ENCODE measurements around the gene CYP3A7.
"Not testable (repeated sequence)": the region's sequence is repeated elsewhere in the genome, so short reads cannot be mapped to it uniquely, and the experiment has no call there.

CYP3A7 gene

DNA sequence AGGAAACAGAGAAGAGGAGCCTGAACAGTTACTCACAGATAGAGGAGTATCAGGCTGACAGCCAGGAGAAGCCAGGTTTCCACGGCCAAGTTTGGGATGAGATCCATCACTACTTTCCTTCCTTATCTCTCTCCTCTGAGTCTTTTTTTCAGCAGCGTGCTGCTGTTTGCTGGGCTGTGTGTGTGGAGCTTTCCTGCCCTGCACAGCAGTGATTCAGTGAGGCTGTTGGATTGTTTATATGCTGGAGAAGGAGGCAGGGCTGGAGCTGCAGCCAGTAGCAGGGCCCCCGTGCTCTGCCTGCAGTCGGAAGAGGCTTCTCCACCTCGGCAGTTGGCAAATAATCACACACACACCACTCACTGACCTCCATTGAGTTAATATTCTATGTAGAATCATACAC lies at the start of gene CYP3A7:
Gene CYP3A7 (minus strand): TSS at position 210 of the 400 bp plus-strand sequence. CDS start 103 bp downstream, at position 107.
- no peak for DNase-seq

GRCh38 chr7:99784007-99784406 lies 49.0 kb upstream of the CYP3A7 start, which contains the start of gene CYP3A4:
Gene CYP3A4 (minus strand): TSS chr7:99784184. CDS start chr7:99784081, 103 bp downstream.
- DNase-seq, result no peak

GRCh38 chr7:99782012-99782953 lies 47.3 kb upstream of the CYP3A7 start:
- DNase-seq, result no peak

GRCh38 chr7:99780588-99780987 lies 45.6 kb upstream of the CYP3A7 start:
- no peak for DNase-seq

DNA sequence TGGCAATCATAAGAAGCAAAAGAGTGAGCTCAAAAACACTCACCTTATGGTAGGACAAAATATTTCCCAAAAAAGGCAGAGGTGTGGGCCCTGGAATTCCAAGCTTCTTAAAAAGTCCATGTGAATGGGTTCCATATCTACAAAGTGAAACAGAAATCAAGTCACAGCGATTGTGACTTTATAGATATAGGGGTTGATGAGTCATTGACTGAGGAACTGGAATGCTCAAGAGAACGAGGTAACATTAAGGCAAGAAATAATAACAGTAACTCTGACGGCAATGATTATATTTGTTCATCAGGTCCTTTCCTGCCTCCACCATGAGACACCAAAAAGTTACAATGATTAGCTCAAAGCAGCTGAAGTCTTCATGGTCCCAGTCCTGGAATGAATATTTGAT lies 45.0 kb upstream of the CYP3A7 start:
- no peak for DNase-seq

- DNase-seq, result no peak
These were observed 43.9 kb upstream of the CYP3A7 start for GRCh38 chr7:99778880-99779279.

DNA sequence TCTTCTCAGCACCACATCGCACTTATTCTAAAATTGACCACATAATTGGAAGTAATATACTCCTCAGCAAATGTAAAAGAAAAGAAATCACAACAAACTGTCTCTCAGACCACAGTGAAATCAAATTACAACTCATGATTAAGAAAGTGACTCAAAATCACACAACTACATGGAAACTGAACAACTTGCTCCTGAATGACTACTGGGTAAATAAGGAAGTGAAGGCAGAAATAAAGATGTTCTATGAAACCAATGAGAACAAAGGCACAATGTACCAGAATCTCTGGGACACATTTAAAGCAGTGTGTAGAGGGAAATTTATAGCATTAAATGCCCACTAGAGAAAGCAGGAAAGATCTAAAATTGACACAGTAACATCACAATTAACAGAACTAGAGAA lies 38.4 kb upstream of the CYP3A7 start:
- DNase-seq, result not testable (repeated sequence)

DNA sequence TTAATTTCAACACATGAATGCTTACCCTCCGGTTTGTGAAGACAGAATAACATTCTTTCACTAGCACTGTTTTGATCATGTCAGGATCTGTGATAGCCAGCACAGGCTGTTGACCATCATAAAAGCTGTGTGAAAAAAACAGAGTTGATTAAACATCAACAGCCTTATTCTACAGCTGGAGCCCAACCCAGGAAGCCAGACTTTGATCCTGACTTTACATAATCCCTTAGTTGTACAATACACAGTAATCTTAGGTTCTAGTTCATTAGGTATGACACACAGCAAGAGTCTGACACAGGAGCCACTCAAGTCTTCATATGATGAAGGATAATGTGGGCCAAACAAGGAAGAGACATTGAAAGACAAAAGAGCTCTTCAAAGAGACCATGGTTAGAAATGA lies 37.6 kb upstream of the CYP3A7 start:
- DNase-seq, result no peak

DNA sequence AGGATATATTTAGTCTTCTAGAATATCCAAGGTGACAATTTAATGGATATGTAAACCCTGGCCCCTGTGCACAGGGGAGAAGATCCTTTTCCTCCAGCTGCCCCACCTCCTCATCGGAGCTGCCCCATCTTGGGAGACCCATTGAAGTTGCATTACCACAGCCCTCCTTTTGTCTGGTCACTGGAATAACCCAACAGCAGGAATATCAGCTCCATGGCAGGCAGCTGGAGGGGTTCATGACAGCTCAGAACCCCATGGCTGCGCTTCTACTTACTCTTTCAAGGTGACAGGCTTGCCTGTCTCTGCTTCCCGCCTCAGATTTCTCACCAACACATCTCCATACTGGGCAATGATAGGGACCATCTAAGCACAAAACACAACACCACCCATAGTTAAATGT lies 34.5 kb upstream of the CYP3A7 start:
- DNase-seq, result not testable (repeated sequence)

DNA sequence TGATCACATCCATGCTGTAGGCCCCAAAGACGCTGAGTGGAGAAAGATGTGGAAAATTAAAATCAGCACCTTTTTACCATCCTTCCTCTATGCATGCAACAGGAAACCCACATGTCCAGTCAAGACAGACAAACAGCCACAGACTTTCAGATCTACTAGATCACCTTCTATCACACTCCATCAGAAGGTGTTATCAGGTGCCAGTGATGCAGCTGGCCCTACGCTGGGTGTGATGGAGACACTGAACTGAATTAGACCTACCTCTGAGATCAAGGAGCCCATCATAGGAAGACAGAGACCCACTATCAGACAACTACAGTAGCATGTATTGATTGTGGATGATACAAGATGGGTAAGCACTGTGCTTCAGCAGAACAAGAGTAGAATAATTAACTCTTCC lies 33.5 kb upstream of the CYP3A7 start:
- DNase-seq, result no peak

- DNase-seq, result no peak
These were observed 32.7 kb upstream of the CYP3A7 start for GRCh38 chr7:99767662-99768061.

GRCh38 chr7:99766484-99767099 lies 31.6 kb upstream of the CYP3A7 start:
- no peak for DNase-seq

GRCh38 chr7:99764478-99764877 lies 29.5 kb upstream of the CYP3A7 start:
- no peak for DNase-seq

GRCh38 chr7:99762680-99763327 lies 27.8 kb upstream of the CYP3A7 start:
- no peak for DNase-seq

DNA sequence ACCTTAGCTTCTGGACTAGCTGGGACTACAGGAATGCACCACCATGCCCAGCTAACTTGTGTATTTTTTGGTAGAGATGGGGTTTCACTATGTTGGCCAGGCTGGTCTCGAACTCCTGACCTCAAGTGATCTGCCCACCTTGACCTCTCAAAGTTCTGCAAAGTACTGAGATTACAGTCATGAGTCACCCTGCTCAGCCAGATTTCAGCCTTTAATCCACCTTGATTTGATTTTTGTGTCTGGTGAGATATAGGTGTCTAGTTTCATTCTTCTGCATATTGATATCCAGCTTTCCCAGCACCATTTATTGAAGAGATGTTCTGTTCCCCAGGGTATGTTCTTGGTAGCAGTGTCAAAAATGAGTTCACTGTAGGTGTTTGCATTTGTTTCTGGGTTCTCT lies 20.1 kb upstream of the CYP3A7 start:
- no peak for DNase-seq

DNA sequence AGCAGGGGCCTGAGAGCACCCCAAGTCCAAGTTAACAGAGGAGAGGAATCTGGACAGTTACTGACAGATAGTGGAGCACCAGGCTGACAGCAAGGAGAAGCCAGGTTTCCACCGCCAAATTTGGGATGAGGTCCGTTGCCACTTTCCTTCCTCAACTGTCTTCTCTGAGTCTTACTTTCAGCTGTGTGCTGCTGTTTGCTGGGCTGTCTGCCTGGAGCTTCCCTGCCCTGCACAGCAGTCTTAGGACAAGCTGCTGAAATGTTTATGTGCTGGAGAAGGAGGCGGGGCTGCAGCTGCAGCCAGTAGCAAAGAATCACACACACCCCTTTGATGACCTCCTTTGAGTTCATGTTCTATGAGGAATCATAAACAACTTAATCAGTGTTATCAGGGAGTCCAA lies 17.4 kb upstream of the CYP3A7 start:
- DNase-seq, result no peak

DNA sequence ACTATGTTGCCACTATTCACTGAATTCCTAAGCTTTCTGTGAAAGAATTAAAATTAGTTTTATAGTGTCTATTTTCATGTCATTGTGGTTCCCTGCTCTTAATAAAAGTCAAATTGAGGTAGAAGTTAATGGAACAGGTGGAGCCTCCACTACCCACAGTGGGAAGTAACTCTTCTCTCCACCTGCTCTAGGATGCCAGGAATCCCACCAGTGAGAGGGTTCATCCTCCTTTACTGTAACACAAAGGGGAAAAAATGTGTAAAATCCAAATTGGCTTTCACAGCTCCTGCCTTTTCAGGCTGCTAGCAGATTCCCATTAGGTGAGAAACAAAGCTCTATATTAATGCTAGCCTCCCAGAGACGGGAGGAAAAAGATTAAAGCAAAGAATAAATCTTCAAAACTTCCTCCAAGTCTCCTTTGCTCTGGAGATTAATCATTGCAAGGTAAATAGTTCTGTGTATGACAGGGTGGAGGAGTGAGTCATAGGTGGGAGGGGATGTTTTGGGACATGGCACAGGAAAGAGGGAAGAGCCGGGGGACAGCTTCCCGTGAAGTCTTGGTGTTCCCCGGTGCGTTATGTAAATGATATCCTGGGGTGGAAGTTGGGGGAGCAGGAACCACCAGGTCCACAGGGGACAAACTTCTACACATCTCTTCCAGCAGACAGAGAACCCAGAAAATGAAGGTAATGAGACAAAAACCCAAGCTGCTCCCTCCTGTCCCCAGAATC lies 16.5 kb upstream of the CYP3A7 start:
- DNase-seq, result not testable (repeated sequence)

DNA sequence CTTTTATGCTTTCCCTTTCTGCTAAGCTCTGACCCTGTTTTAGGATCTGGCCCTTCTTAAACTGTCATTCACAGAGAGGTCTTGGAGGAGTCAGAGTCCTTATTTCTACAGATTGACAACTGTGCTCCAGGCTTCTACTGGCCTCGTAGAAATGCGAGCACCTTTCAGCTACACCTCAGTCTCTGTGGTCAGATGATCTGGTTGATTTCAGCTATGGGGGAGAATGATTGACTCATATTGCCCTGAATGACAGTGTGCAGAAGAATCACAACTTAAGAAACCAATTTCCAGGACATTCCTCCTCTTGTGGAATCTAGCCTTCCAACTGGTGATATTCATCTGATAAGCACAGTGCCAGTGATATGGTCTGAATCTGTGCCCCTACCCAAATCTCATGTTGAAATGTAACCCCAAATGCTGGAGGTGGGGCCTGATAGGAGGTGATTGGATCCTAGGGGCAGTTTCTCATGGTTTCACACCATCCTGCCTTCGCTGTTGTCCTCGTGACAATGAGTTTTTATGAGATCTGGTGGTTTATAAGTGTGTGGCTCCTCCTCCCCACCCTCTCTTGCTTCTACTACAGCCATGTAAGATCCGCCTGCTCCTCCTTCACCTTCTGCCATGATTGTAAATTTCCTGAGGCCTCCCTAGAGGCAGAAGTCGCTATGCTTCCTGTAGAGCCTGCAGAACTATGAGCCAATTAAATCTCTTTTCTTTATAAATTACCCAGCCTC lies 14.0 kb upstream of the CYP3A7 start:
- DNase-seq, result no peak

DNA sequence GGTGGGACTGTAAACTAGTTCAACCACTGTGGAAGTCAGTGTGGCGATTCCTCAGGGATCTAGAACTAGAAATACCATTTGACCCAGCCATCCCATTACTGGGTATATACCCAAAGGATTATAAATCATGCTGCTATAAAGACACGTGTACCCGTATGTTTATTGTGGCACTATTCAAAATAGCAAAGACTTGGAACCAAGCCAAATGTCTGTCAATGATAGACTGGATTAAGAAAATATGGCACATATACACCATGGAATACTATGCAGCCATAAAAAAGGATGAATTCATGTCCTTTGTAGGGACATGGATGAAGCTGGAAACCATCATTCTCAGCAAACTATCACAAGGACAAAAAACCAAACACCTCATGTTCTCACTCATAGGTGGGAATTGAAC lies 11.9 kb upstream of the CYP3A7 start:
- not testable (repeated sequence) for DNase-seq

GRCh38 chr7:99745395-99745794 lies 10.4 kb upstream of the CYP3A7 start:
- not testable (repeated sequence) for DNase-seq

DNA sequence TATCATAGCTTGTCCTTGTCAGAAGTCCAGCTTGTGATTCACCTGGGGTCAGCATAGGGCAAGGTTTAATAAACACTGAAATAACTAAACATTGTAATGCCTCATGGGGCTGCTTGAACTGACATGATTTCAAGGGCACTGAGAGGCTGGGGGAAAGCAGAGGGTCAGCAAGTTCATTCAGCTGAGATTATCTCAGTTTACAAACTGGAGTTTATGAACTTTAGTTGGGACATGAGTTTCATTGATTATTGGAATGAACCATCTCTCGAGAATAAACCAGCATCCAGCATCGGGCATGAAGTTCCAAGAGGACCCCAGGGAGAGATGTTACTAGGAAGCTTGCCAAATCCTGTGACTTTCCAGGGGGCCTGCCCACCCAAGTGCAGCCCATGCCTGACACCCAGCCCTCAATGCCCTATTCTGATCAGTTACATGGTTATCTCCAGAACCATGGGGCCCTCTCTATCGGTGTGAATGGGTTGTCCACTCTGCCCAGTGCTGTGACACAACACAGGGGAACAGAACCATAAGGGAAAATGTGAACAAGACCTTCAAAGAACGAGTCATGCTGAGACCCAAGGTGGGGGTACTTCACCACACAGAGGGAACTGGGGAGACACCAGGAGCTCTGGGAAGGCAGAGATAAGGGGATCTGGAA lies 7.9 kb upstream of the CYP3A7 start:
- no peak for DNase-seq

DNA sequence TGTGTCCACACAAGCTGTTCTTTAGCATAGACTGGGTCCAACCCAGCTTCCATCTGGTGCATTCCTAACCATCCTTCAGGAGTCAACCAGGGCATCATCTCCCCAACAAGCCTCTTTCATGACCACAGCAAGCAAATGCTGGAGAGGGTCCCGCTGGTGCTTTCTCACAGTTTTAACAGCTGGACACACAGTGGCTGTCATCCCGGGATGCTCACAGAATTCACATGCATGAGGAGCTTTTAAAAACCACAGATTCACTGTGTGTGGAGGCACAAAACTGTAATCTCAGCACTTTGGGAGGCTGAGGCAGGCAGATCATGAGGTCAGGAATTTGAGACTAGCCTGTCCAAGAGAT lies 6.4 kb upstream of the CYP3A7 start:
- no peak for DNase-seq
